Esophagus squamous epithelium (tissue), 5 donors: ENCODE results near the gene FYN. TPM values are rescaled to one million over a fixed set of nuclear protein-coding genes. Genes with fewer than 3 reads are reported as not detected.

Experiments used
- DNase-seq: peaks from one replicate; lab custom pipeline; 2025; lab: John Stamatoyannopoulos, UW
- H3K27ac ChIP-seq, 4 donors: fragments of 200-600 bp; sonication (generic); one replicate each; pipeline ENCODE4 v1.5.1; 2016 to 2019; ENCODE audit warnings: mild to moderate bottlenecking in 1 of 4
- H3K27me3 ChIP-seq, 4 donors: fragments of 200-600 bp; sonication (generic); 1 replicate in 3 of 4; 2 replicates in 1 of 4; pipeline versions ENCODE4 v1.5.1 to v1.6.0; 2017 to 2021; ENCODE audit warnings: antibody characterized with exemption in 1 of 4
- H3K36me3 ChIP-seq, 3 donors: fragments of 200-600 bp; sonication (generic); one replicate each; pipeline ENCODE4 v1.5.1; 2016 to 2019
- H3K4me1 ChIP-seq, 3 donors: fragments of 200-600 bp; sonication (generic); one replicate each; pipeline ENCODE4 v1.5.1; 2017 to 2019
- H3K4me3 ChIP-seq, 4 donors: fragments of 200-600 bp; sonication (generic); 1 replicate in 3 of 4; 2 replicates in 1 of 4; pipeline ENCODE4 v1.5.1; 2016 to 2019; ENCODE audit warnings: mild to moderate bottlenecking in 2 of 4, moderate library complexity in 1 of 4
- H3K9me3 ChIP-seq, 3 donors: fragments of 200-600 bp; sonication (generic); one replicate each; pipeline ENCODE4 v1.5.1; 2016 to 2019
- CTCF ChIP-seq, 6 experiments: fragments of 450-650 bp in 4 of 6; fragments of 200-600 bp in 2 of 6; sonication (generic) in 2 of 6; IDR thresholded peaks; one replicate each; pipeline ENCODE4 v1.5.1; 2016 to 2019; ENCODE audit warnings: antibody characterized with exemption in 6 of 6, mild to moderate bottlenecking in 4 of 6, moderate library complexity in 4 of 6
- POLR2A ChIP-seq, 4 donors: fragments of 450-650 bp; IDR thresholded peaks; one replicate each; pipeline ENCODE4 v1.6.1; 2017; ENCODE audit warnings: antibody characterized with exemption in 4 of 4, mild to moderate bottlenecking in 4 of 4, moderate library complexity in 3 of 4
- WGBS, 2 donors: methylation state at CpG; one replicate each; pipeline ENCODE4 v1.1.5; 2018; 5-methylcytosine and 5-hydroxymethylcytosine counted together
- intact Hi-C: fragments of 100-400 bp; cut with DNase I; formaldehyde crosslinking; loops from one replicate; pipeline ENCODE4 v1.15.0; 2022
- total RNA-seq, 4 donors: library from RNA; depleted of rRNA; stranded (reverse); fragments of >200 nt; gene quantifications; one replicate each; pipeline ENCODE4 v1.1.0, GENCODE V29; 2016
- donor health status: DM: yes; HTN: yes; CAD: no.

The FYN gene
- total RNA-seq, 4 donors from 2014 or later = 11.8 to 54.6 (median 21.4) TPM

- peaks cover 0 to 30% (median 6%) of the 10 kb centered on the region in 3 donors for H3K4me1 ChIP-seq
- H3K27ac ChIP-seq = no peak overlapping the region
- intact Hi-C loops = no loop called here
- no peak overlapping the region for H3K4me3 ChIP-seq
- WGBS, 2 donors = 34 to 38% methylated on average over 2 of the region's 2 CpGs
- H3K9me3 ChIP-seq = no peaks in the 10 kb centered on the region
- H3K36me3 ChIP-seq = no peaks in the 10 kb centered on the region
- no peak for DNase-seq
- H3K27me3 ChIP-seq = no peaks in the 10 kb centered on the region
- TF ChIP-seq POLR2A (IDR thresholded peaks at IDR 0.05) = no peak
- no peak for TF ChIP-seq CTCF (IDR thresholded peaks at IDR 0.05)
Measured at GRCh38 chr6:111829998-111830397, 43.3 kb downstream of the FYN start.

- H3K9me3 ChIP-seq = no peaks in the 10 kb centered on the region
Measured at GRCh38 chr6:111829581-111829980, 43.7 kb downstream of the FYN start.

GRCh38 chr6:111828809-111829208 is 44.4 kb downstream of the FYN start:
- 62 to 78% methylated on average over 2 of the region's 2 CpGs for WGBS, 2 donors

More at GRCh38 chr6:111829581-111829980, 43.7 kb downstream of the FYN start:
- H3K4me3 ChIP-seq = no peak overlapping the region
- H3K4me1 ChIP-seq = peaks cover 0 to 34% (median 10%) of the 10 kb centered on the region in 3 donors
- 91 to 93% methylated on average over 3 of the region's 3 CpGs for WGBS, 2 donors
- H3K27me3 ChIP-seq = no peaks in the 10 kb centered on the region
- intact Hi-C loops = no loop called here
- TF ChIP-seq CTCF (IDR thresholded peaks at IDR 0.05) (no peak), POLR2A (IDR thresholded peaks at IDR 0.05) (no peak)
- H3K27ac ChIP-seq = no peak overlapping the region
- no peak for DNase-seq
- H3K36me3 ChIP-seq = no peaks in the 10 kb centered on the region

GRCh38 chr6:111825439-111826086 is 47.7 kb downstream of the FYN start:
- Histone ChIP-seq H3K27ac (peak overlapping the region in 2 of 4 donors; percentile 21 to 22), H3K36me3 (no peaks in the 10 kb centered on the region), H3K4me1 (peaks cover 0 to 33% (median 18%) of the 10 kb centered on the region in 3 donors), H3K9me3 (no peaks in the 10 kb centered on the region), H3K4me3 (no peak overlapping the region), H3K27me3 (no peaks in the 10 kb centered on the region)
- no peak for DNase-seq
- intact Hi-C loops = no loop called here
- WGBS, 2 donors = 80 to 82% methylated on average over 4 of the region's 4 CpGs
- no peak for TF ChIP-seq CTCF (IDR thresholded peaks at IDR 0.05)
- no peak for TF ChIP-seq POLR2A (IDR thresholded peaks at IDR 0.05)

More at GRCh38 chr6:111828809-111829208, 44.4 kb downstream of the FYN start:
- Histone ChIP-seq H3K9me3 (no peaks in the 10 kb centered on the region), H3K4me1 (peaks cover 0 to 35% (median 16%) of the 10 kb centered on the region in 3 donors), H3K4me3 (no peak overlapping the region), H3K27me3 (no peaks in the 10 kb centered on the region), H3K27ac (no peak overlapping the region), H3K36me3 (no peaks in the 10 kb centered on the region)
- intact Hi-C loops = no loop called here
- TF ChIP-seq CTCF (IDR thresholded peaks at IDR 0.05) = no peak
- no peak for TF ChIP-seq POLR2A (IDR thresholded peaks at IDR 0.05)
- no peak for DNase-seq

- H3K9me3 ChIP-seq = no peaks in the 10 kb centered on the region
- no peak for DNase-seq
- H3K36me3 ChIP-seq = no peaks in the 10 kb centered on the region
- TF ChIP-seq CTCF (IDR thresholded peaks at IDR 0.05) (no peak), POLR2A (IDR thresholded peaks at IDR 0.05) (no peak)
- H3K4me1 ChIP-seq = peaks cover 0 to 33% (median 18%) of the 10 kb centered on the region in 3 donors
- intact Hi-C loops = no loop called here
- 71 to 87% methylated on average over 3 to 4 of the region's 4 CpGs for WGBS, 2 donors
- H3K27ac ChIP-seq = peak overlapping the region in 3 of 4 donors; percentile 67 to 77 (median 72)
- H3K27me3 ChIP-seq = no peaks in the 10 kb centered on the region
- H3K4me3 ChIP-seq = no peak overlapping the region
Measured at GRCh38 chr6:111824608-111825337, 48.5 kb downstream of the FYN start.
